GF-D8 (cell line): ENCODE measurements around the gene PPME1.
"Not testable (repeated sequence)": the region's sequence is repeated elsewhere in the genome, so short reads cannot be mapped to it uniquely, and the experiment has no call there.

Experiments
- DNase-seq: peaks from one replicate; lab custom pipeline; 2025; lab: John Stamatoyannopoulos, UW

The PPME1 gene

GRCh38 chr11:74170694-74171629 lies at the start of gene PPME1, which contains the start of gene C2CD3:
TSS of gene PPME1 (plus strand) at chr11:74171289. CDS start at chr11:74171422, 133 bp downstream.
TSS of gene C2CD3 (minus strand) at chr11:74171002. CDS start at chr11:74170792, 210 bp downstream.
- DNase-seq = peak; percentile 99

DNA sequence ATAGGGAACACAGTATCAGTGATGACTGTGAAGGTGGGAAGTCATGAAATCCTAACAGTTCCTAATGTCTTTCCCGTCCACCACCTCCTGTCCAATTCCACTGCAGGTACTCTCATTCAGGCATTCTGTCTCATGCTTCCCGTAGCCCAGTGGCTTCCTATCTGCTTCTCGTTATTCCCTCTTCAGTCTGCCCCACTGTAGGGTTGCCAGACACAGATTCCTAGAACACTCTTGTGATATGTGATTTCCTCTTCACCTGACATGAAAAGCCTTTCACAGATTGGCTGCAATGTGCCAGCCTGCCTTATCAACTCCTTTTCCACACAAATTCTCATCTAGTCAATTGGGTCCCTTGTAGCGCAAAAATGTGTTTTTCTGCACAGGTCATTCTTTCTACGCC lies 49.3 kb upstream of the PPME1 start:
- no peak for DNase-seq

GRCh38 chr11:74123008-74123448 lies 48.1 kb upstream of the PPME1 start:
- DNase-seq = no peak

- not testable (repeated sequence) for DNase-seq
Measured at GRCh38 chr11:74129121-74129520, 42.0 kb upstream of the PPME1 start.

- DNase-seq = no peak
Measured at GRCh38 chr11:74132833-74133232, 38.3 kb upstream of the PPME1 start.

DNA sequence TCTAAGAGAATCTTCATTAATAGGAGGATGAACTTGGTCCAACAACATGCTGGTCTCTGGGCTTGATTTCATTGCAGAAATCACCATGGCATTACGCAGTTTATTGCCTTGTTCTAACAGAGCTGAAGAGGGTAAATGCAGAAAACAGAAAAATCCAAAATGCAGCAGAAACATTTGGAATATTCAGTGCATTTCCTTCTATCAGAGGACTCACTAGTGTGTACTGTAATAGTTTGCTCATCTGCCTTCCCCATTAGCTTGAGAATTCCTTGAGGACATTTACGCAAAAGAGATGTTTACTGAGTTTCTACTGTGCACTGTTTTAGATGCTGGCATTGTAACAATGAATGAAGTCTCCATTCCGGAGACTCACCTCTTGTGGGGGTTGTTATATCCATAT lies 37.7 kb upstream of the PPME1 start:
- DNase-seq = no peak

GRCh38 chr11:74134661-74135060 lies 36.4 kb upstream of the PPME1 start:
- no peak for DNase-seq

GRCh38 chr11:74135127-74135840 lies 35.8 kb upstream of the PPME1 start:
- no peak for DNase-seq

DNA sequence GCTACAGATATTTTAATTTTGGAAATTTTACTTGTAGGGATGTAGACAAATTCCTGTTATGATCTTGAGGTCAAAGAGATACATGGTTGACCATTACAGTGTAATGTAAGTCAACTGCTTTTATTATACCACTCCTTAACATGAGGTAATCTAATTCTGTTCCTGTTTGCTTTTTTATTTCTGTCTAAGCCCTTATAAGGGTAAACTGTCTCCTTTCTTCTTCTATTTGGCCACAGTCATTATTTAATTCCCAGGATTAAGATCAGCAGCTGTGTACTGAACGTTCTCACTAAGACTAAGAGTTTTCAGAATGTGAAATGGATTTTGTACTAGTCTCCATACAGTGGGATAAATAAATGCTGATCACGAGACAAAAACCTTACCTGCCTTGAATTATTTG lies 33.1 kb upstream of the PPME1 start:
- DNase-seq = no peak

DNA sequence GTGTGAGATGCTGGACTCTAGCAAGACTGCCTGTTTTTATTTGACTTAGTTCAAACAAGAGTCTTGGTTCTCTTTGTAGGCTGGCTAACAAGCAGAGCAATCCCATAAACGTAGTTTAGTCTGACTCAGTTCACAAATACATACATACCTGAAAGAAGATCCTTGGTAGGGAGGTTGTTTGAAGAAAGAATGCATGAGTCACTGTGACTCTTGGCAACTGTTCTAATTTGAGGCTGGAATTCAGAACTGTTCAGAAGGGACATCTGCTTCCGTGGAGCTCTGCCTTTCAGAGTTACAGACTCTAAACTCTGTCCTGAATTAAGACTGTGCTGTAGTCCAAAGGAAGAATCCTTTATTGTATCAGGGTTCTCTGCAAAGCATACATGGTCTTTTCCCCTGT lies 32.5 kb upstream of the PPME1 start:
- DNase-seq = no peak

DNA sequence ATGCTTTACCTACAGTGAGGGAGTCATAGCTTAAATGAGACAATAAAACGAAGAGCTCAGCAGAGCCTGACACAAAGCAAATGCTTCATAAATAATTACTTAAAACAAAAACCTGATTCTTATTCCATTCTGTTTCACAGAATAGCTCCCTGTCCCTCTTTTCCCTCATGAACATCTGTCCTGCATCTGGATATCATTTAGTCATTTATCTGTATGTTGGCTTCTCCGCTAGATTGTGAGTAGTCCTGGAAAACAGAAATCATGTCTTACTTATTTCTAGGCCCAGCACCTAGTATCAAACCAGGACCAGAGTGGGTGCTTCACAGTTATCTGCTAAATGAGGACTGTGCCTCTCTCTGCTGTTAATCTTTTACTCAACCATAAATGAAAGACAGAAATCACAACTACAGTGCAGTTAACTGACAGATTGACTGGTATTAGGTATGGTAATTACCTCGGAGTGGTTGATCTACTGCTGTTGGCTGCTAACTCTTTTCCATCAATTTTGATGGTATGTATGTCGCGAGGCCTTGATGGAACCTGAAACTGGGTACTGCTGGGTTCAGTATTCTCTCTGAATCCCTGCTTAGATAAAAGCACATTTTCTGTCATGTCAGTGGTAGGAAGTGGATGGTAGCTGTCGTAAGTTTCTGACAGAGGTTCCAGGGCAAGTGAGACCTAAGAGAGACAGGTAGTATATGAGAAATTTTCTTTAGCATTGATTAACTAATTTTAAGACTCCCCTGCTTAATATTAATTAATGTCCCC lies 31.8 kb upstream of the PPME1 start:
- no peak for DNase-seq

DNA sequence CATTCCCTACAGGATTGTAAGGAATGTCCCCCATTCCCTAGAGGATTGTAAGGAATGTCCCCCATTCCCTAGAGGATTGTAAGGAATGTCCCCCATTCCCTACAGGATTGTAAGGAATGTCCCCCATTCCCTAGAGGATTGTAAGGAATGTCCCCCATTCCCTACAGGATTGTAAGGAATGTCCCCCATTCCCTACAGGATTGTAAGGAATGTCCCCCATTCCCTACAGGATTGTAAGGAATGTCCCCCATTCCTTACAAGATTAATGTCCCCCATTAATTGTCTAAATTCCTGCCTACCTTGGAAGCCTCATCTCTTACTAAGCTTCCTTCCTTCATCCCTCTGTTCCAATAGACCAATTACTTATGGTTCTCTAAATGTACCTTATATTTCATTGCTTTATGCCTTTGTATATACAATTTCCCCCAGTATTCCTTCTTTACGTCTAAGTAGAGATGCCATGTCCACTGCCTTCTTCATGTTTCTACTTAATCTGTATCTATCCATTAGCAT lies 31.1 kb upstream of the PPME1 start:
- not testable (repeated sequence) for DNase-seq

DNA sequence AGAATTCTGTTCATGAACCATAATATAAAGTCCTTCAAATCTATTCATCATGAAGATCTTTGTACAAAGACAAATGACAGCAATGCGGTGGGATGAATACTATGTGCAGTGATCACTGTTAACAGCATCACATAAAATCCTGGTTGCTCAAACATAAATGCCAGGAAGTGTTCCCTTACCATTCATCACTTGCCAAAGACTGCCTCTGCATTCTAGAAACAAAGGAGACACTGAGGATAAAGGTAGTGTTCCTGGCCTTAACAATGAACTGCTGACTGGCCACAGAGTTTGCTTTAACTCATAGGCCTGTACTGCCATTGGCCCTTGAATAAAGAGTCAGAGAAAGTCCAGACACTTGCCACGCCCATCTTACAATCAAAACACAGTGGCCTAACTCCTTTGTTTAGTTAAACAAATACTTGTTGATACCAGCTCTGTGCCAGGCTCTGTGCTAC lies 29.8 kb upstream of the PPME1 start:
- DNase-seq = no peak

GRCh38 chr11:74141908-74142307 lies 29.2 kb upstream of the PPME1 start:
- no peak for DNase-seq

- DNase-seq = no peak
Measured at GRCh38 chr11:74142624-74143023, 28.5 kb upstream of the PPME1 start.

DNA sequence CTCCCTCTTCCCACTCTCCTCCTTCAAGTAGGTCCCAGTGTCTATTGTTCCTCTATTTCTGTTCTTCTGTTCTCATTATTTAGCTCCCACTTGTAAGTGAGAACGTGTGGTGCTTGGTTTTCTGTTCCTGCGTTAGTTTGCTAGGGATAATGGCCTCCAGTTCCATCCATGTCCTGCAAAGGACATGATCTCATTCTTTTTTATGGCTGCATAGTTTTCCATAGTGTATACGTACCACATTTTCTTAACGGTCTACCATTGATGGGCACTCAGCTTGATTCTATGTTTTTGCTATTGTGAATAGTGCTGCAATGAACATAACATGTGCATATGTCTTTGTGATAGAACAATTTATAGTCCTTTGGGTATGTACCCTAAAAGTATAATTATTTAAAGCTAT lies 26.5 kb upstream of the PPME1 start:
- no peak for DNase-seq

DNA sequence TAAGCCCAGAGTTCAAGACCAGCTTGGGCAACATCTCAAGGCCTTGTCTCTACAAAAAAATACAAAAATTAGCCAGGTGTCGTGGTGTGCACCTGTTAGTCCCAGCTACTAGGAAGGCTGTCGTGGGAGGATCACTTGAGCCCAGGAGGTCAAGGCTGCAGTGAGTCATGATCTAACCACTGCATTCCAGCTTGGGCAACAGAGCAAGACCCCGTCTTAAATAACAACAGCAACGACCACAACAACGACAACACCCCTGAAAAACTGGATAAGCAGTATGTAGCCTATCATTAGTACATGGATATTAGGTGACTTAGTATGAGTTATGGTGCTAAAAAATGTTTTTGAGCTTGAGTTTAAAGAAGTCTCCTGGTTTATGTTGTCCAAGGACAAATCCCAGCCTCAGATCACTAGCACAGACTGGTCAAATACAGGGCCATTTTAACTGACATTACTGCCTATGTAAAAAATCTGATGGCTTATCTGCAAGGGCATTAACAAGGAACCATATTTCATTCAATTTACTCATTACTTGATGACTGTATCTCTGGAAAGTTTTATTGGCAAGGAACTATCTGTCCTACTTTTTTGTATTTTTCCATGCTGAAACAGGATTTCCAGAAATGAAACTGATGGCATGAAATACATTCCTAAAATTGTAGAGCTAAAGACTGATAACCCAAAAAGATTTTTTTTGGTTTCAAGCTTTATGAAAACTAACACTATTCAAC lies 23.7 kb upstream of the PPME1 start:
- no peak for DNase-seq

- DNase-seq = no peak
Measured at GRCh38 chr11:74153224-74153623, 17.9 kb upstream of the PPME1 start.

GRCh38 chr11:74154620-74155281 lies 16.3 kb upstream of the PPME1 start:
- DNase-seq = no peak

DNA sequence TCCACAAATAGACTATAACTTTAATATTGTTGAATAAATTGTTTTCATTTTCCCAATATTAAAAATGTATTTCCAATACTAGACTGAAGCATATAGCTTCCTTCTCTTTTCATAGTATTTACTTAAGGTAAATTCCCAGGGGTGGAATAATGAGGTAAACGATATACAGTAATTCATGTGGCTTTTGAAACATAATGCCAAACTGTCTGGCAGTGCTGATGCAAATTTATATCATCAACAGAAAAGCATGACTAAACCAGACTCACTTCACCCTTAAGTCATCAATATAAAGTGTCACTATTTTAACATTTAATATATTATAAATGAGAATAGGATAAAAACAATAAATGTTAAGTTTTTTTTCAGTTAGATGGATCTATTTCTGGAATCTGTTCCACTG lies 13.9 kb upstream of the PPME1 start:
- DNase-seq = no peak

DNA sequence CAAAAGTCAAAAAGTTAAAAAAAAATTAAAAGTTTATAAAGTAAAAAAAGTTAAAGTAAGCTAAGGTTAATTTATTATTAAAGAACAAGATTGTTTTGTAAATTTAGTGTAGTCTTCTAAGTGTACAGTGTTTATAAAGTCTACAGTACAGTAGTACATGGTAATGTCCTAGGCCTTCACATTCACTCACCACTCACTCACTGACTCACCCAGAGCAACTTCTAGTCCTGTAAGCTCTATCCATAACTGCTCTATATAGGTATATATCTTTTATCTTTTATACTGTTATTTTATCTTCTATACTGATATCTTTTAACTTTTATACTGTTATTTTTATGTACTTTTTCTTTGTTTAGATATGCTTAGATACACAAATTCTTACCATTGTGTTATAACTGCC lies 11.4 kb upstream of the PPME1 start:
- DNase-seq = no peak
